B cell (primary cell): Measurements from ENCODE around the gene ZSCAN23. TPM values are rescaled to one million over a fixed set of nuclear protein-coding genes. Genes with fewer than 3 reads are reported as not detected.
"Not testable (repeated sequence)": the region's sequence is repeated elsewhere in the genome, so short reads cannot be mapped to it uniquely, and the experiment has no call there.

Experiments
- ATAC-seq: fragments of 200-7000 bp; cut with Tn5 transposase; one replicate; pipeline ENCODE4 v1.10.0; 2021; ENCODE audit warnings: low read depth, mild to moderate bottlenecking, moderate number of reproducible peaks, moderate library complexity
- CTCF ChIA-PET: fragments of 350-600 bp; sonication (Branson Sonifier 250); formaldehyde crosslinking; loops from one replicate; lab custom pipeline; 2021; ENCODE audit warnings: antibody characterized with exemption, inconsistent platforms; lab: Charles Lee
- POLR2A ChIA-PET: fragments of 350-600 bp; sonication (Branson Sonifier 250); formaldehyde crosslinking; loops from one replicate; lab custom pipeline; 2021; ENCODE audit warnings: antibody characterized with exemption; lab: Charles Lee
- DNase-seq: peaks from one replicate; pipeline ENCODE4 v3.0.0; 2013
- H2AFZ ChIP-seq: 2 replicates; pipeline ENCODE4 v1.6.1; 2012; ENCODE audit warnings: mild to moderate bottlenecking, low read depth, low read length; ENCODE audit not compliant: insufficient read depth, poor library complexity, severe bottlenecking
- H3K27ac ChIP-seq, 2 donors: 1 replicate in 1 of 2; 2 replicates in 1 of 2; pipeline ENCODE4 v1.5.1; 2012 to 2013; ENCODE audit warnings: low read length in 2 of 2, mild to moderate bottlenecking in 2 of 2, moderate library complexity in 1 of 2
- H3K27me3 ChIP-seq, 4 experiments: fragments of 200-600 bp in 1 of 4; sonication (generic) in 1 of 4; replicated peaks in 1 of 4; 1 replicate in 2 of 4; 2 replicates in 2 of 4; pipeline versions ENCODE4 v1.6.1 to v1.7.0; 2013 to 2016; ENCODE audit warnings: low read length in 3 of 4, mild to moderate bottlenecking in 2 of 4, mixed read lengths in 1 of 4, moderate library complexity in 1 of 4; ENCODE audit not compliant: insufficient read depth in 4 of 4, control insufficient read depth in 3 of 4; ENCODE audit errors: control extremely low read depth in 1 of 4
- H3K36me3 ChIP-seq, 2 experiments: replicated peaks in 1 of 2; 1 replicate in 1 of 2; 2 replicates in 1 of 2; pipeline versions ENCODE4 v1.6.1 to v1.7.1; 2013; ENCODE audit warnings: low read length in 1 of 2; ENCODE audit not compliant: insufficient read depth in 2 of 2, control insufficient read depth in 1 of 2; ENCODE audit errors: control extremely low read depth in 1 of 2, extremely low read depth in 1 of 2
- H3K4me1 ChIP-seq, 2 donors: fragments of 200-600 bp in 1 of 2; sonication (generic) in 1 of 2; 1 replicate in 1 of 2; 2 replicates in 1 of 2; pipeline versions ENCODE4 v1.5.1 to v1.6.1; 2013 to 2017; ENCODE audit warnings: low read length in 2 of 2; ENCODE audit not compliant: control insufficient read depth in 2 of 2, insufficient read depth in 2 of 2
- H3K4me2 ChIP-seq: replicated peaks from 2 replicates; pipeline ENCODE3; 2012; ENCODE audit warnings: mild to moderate bottlenecking, low read depth, low read length; ENCODE audit not compliant: poor library complexity, severe bottlenecking
- H3K4me3 ChIP-seq, 5 experiments: fragments of 200-600 bp in 1 of 5; sonication (generic) in 1 of 5; 1 replicate in 3 of 5; 2 replicates in 2 of 5; pipeline versions ENCODE4 v1.5.1 to v1.7.0; 2011 to 2016; ENCODE audit warnings: low read length in 4 of 5, mild to moderate bottlenecking in 4 of 5, low read depth in 2 of 5, control low read depth in 1 of 5, moderate library complexity in 1 of 5; ENCODE audit not compliant: insufficient read depth in 1 of 5; ENCODE audit errors: control extremely low read depth in 1 of 5, extremely low read depth in 1 of 5
- H3K79me2 ChIP-seq: fragments of 200-600 bp; sonication (generic); one replicate; pipeline ENCODE4 v1.6.0; 2016; ENCODE audit warnings: low read length; ENCODE audit not compliant: control insufficient read depth, insufficient read depth
- H3K9ac ChIP-seq: fragments of 200-600 bp; sonication (generic); 2 replicates; pipeline ENCODE4 v1.6.1; 2017; ENCODE audit warnings: mild to moderate bottlenecking, low read length, moderate library complexity
- H3K9me3 ChIP-seq, 3 donors: one replicate each; pipeline versions ENCODE4 v1.6.1 to v1.7.1; 2013; ENCODE audit warnings: low read length in 2 of 3; ENCODE audit not compliant: control insufficient read depth in 2 of 3, insufficient read depth in 1 of 3; ENCODE audit errors: control extremely low read depth in 1 of 3
- H4K20me1 ChIP-seq: 2 replicates; pipeline ENCODE4 v1.6.0; 2012; ENCODE audit warnings: mild to moderate bottlenecking, low read length; ENCODE audit not compliant: insufficient read depth, control insufficient read depth, poor library complexity, severe bottlenecking
- H3K27ac Mint-ChIP-seq: one replicate; pipeline ENCODE4 v1.8.0; 2021; ENCODE audit warnings: mixed read lengths
- H3K27me3 Mint-ChIP-seq: one replicate; pipeline ENCODE4 v1.8.0; 2021; ENCODE audit warnings: mixed read lengths
- H3K4me1 Mint-ChIP-seq: one replicate; pipeline ENCODE4 v1.8.0; 2021; ENCODE audit warnings: mixed read lengths
- H3K4me3 Mint-ChIP-seq: one replicate; pipeline ENCODE4 v1.8.0; 2021; ENCODE audit warnings: mixed read lengths
- H3K9me3 Mint-ChIP-seq: one replicate; pipeline ENCODE4 v1.8.0; 2022; ENCODE audit warnings: mixed read lengths; ENCODE audit not compliant: insufficient read depth
- CTCF ChIP-seq: fragments of 200-600 bp; IDR thresholded peaks from one replicate; pipeline ENCODE4 v1.8.0; 2022; ENCODE audit warnings: antibody characterized with exemption, mild to moderate bottlenecking
- EZH2 ChIP-seq: IDR thresholded peaks from 2 replicates; pipeline ENCODE4 v1.6.1; 2012; ENCODE audit warnings: borderline replicate concordance, low read depth, mild to moderate bottlenecking, moderate library complexity, low read length; ENCODE audit not compliant: insufficient read depth, poor library complexity, severe bottlenecking
- WGBS: methylation state at CpG from one replicate; pipeline ENCODE4 v1.1.5; 2013; ENCODE audit warnings: missing lambda C conversion rate; ENCODE audit not compliant: insufficient coverage; 5-methylcytosine and 5-hydroxymethylcytosine counted together
- intact Hi-C: fragments of 100-400 bp; cut with micrococcal nuclease; formaldehyde crosslinking; loops from one replicate; pipeline ENCODE4 v1.10.0; 2022
- polyA plus RNA-seq: library from polyadenylated mRNA; depleted of rRNA; stranded (reverse); fragments of >200 nt; gene quantifications from 2 replicates; pipeline ENCODE4 v1.2.3, GENCODE V29; 2012
- total RNA-seq, 2 donors: library from RNA; stranded (reverse); fragments of 120-200 nt in 1 of 2; gene quantifications; 1 replicate in 1 of 2; 2 replicates in 1 of 2; pipeline versions ENCODE4 v1.2.3 to v1.2.4, GENCODE V29; 2013 to 2022

The ZSCAN23 gene
- total and polyA plus RNA-seq, 2 donors (not counting 1 experiment from before 2014, with no cell fraction given) = 0.79 TPM; not detected in 1

GRCh38 chr6:28407401-28407800 is 35.9 kb downstream of the ZSCAN23 start:
- CTCF ChIA-PET = no interaction called here
- POLR2A ChIA-PET = no interaction called here
- H3K27me3 Mint-ChIP-seq = peaks cover 72% of the 10 kb centered on the region

GRCh38 chr6:28403923-28404322 is 39.4 kb downstream of the ZSCAN23 start:
- WGBS = no CpG with 5 or more reads among the region's 5 CpGs
- H3K9ac ChIP-seq, H3K9me3 Mint-ChIP-seq, DNase-seq, CTCF ChIA-PET, H3K27ac Mint-ChIP-seq, ATAC-seq, H3K4me3 ChIP-seq, H4K20me1 ChIP-seq, POLR2A ChIA-PET, H3K79me2 ChIP-seq, H3K4me1 Mint-ChIP-seq, H3K27ac ChIP-seq, H3K9me3 ChIP-seq, H2AFZ ChIP-seq, intact Hi-C loops, H3K4me3 Mint-ChIP-seq, H3K36me3 ChIP-seq, H3K4me2 ChIP-seq: not testable (repeated sequence)
- peaks cover 4 to 10% of the 10 kb centered on the region in 2 donors for H3K4me1 ChIP-seq
- peaks cover 0 to 34% (median 16%) of the 10 kb centered on the region in 4 experiments for H3K27me3 ChIP-seq
- H3K27me3 Mint-ChIP-seq = peaks cover 68% of the 10 kb centered on the region

More at GRCh38 chr6:28407401-28407800, 35.9 kb downstream of the ZSCAN23 start:
- no peaks in the 10 kb centered on the region for H3K79me2 ChIP-seq
- H2AFZ ChIP-seq = no peak overlapping the region
- ATAC-seq (no peak), DNase-seq (no peak)
- H3K4me1 ChIP-seq = no peaks in the 10 kb centered on the region
- no peak overlapping the region for H3K27ac ChIP-seq
- H3K4me1 Mint-ChIP-seq = no peaks in the 10 kb centered on the region
- WGBS = 63% methylated on average over 2 of the region's 2 CpGs
- no peak overlapping the region for H3K9ac ChIP-seq
- intact Hi-C loops = no loop called here
- H3K4me3 Mint-ChIP-seq = no peak overlapping the region
- H3K9me3 ChIP-seq = no peaks in the 10 kb centered on the region
- H4K20me1 ChIP-seq = no peaks in the 10 kb centered on the region
- no peak overlapping the region for H3K4me3 ChIP-seq
- no peak overlapping the region for H3K4me2 ChIP-seq
- H3K27me3 ChIP-seq = peaks cover 0 to 23% (median 14%) of the 10 kb centered on the region in 4 experiments
- peaks cover 2% of the 10 kb centered on the region for H3K9me3 Mint-ChIP-seq
- H3K36me3 ChIP-seq = no peaks in the 10 kb centered on the region
- no peak overlapping the region for H3K27ac Mint-ChIP-seq
- TF ChIP-seq EZH2 = no peak
- TF ChIP-seq CTCF = no peak
